Left lung (tissue), 10 donors: Measurements from ENCODE around the gene KLRK1. TPM values are rescaled to one million over a fixed set of nuclear protein-coding genes. Genes with fewer than 3 reads are reported as not detected.
"Not testable (repeated sequence)": the region's sequence is repeated elsewhere in the genome, so short reads cannot be mapped to it uniquely, and the experiment has no call there.

Experiments used
- ATAC-seq: fragments of 200-7000 bp; cut with Tn5 transposase; one replicate; pipeline ENCODE4 v1.9.1; 2020; ENCODE audit warnings: moderate library complexity
- DNase-seq, 4 donors: peaks; one replicate each; pipeline ENCODE4 v3.0.0-alpha.2; 2013 to 2020
- H3K27ac ChIP-seq, 2 donors: fragments of 200-600 bp; sonication (generic) in 1 of 2; one replicate each; pipeline versions ENCODE4 v1.5.0 to v1.8.0; 2020 to 2021
- H3K27me3 ChIP-seq, 2 donors: fragments of 200-600 bp; sonication (generic) in 1 of 2; one replicate each; pipeline versions ENCODE4 v1.5.0 to v1.8.0; 2020 to 2021
- H3K36me3 ChIP-seq, 2 donors: fragments of 200-600 bp; sonication (generic) in 1 of 2; one replicate each; pipeline versions ENCODE4 v1.5.0 to v1.8.0; 2020 to 2021
- H3K4me1 ChIP-seq, 2 donors: fragments of 200-600 bp; one replicate each; pipeline ENCODE4 v1.8.0; 2021
- H3K4me3 ChIP-seq, 2 donors: fragments of 200-600 bp; sonication (generic) in 1 of 2; one replicate each; pipeline versions ENCODE4 v1.5.0 to v1.8.0; 2020 to 2021; ENCODE audit warnings: mild to moderate bottlenecking in 1 of 2
- H3K9me3 ChIP-seq, 2 donors: fragments of 200-600 bp; sonication (generic) in 1 of 2; one replicate each; pipeline versions ENCODE4 v1.5.0 to v1.8.0; 2020 to 2021
- intact Hi-C, 2 donors: fragments of 100-400 bp; cut with DNase I; formaldehyde crosslinking; loops; one replicate each; pipeline versions ENCODE4 v1.11.2 to v1.14.2; 2022
- polyA plus RNA-seq, 6 donors: library from polyadenylated mRNA; unstranded; fragments of 120-200 nt; gene quantifications; one replicate each; pipeline ENCODE4 v1.2.1, GENCODE V29; 2013; ENCODE audit not compliant: insufficient read length in 6 of 6
- total RNA-seq, 2 donors: library from RNA; stranded (reverse); fragmentation: NEBNext Ultra II Directional; extraction: Animal tissue kit (Norgen Biotek cat#: 25700); gene quantifications; one replicate each; pipeline ENCODE4 v1.2.1, GENCODE V29; 2021
- TF ChIP-seq, protein P1 (sequence below), 2 donors: fragments of 200-600 bp; sonication (generic) in 1 of 2; IDR thresholded peaks; one replicate each; pipeline versions ENCODE4 v1.5.0 to v1.8.0; 2021; ENCODE audit warnings: antibody characterized with exemption in 2 of 2
- donor health status: DM: no; HTN: yes; CAD: no.
- donor health status: DM: no; HTN: no; CAD: no.

Gene KLRK1
- total and polyA plus RNA-seq, 8 donors, result 0.70 to 4.9 (median 2.0) TPM

DNA sequence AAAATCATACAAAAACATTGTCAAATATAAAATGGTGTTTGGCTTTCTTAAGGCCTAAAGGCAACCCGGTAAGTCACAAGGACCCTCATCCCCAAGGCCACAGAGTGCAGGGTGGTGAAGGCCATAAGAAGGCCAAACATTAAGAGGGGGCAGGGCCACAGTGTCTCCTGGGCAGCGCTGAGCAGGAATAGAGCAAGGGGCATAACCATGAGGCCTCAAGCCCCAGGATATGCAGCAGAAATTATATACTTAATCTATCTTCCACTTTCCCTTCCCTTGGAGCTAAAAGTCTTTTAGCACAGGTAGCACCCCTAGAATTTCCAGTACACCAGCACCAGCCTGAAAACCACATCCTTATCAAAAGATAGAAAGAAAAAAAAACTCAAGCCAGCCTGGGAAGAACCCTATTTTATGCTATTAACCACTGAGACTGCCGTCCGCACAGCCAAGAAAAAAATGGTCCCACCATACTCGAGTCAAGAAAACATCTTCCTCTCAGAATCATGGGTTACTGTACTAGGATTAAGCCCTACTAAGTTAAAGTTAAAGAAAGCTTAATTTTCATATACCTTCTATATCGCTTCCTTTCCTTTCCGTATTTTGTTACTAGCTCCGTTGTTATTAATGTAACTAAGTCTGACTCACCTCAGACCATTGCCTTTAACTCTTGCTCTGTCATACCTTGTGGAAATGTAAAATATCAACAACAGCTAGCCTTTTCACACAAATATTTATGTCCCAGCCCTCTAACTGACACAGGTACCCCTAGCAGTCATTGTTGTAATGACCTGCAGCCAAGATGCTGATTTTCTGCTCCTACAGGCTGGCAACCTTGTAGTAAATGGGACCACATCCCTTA lies 20.1 kb downstream of the KLRK1 start:
- TF ChIP-seq, protein P1, sequence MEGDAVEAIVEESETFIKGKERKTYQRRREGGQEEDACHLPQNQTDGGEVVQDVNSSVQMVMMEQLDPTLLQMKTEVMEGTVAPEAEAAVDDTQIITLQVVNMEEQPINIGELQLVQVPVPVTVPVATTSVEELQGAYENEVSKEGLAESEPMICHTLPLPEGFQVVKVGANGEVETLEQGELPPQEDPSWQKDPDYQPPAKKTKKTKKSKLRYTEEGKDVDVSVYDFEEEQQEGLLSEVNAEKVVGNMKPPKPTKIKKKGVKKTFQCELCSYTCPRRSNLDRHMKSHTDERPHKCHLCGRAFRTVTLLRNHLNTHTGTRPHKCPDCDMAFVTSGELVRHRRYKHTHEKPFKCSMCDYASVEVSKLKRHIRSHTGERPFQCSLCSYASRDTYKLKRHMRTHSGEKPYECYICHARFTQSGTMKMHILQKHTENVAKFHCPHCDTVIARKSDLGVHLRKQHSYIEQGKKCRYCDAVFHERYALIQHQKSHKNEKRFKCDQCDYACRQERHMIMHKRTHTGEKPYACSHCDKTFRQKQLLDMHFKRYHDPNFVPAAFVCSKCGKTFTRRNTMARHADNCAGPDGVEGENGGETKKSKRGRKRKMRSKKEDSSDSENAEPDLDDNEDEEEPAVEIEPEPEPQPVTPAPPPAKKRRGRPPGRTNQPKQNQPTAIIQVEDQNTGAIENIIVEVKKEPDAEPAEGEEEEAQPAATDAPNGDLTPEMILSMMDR (IDR thresholded peaks at IDR 0.05), result no peak
- no peaks in the 10 kb centered on the region for H3K27me3 ChIP-seq
- no peak overlapping the region for H3K4me3 ChIP-seq
- H3K36me3 ChIP-seq, result no peaks in the 10 kb centered on the region
- H3K9me3 ChIP-seq, result peaks cover 0 to 5% of the 10 kb centered on the region in 2 donors
- DNase-seq, result no peak
- no peak overlapping the region for H3K27ac ChIP-seq
- H3K4me1 ChIP-seq, result peaks cover 9 to 37% of the 10 kb centered on the region in 2 donors
- no peak for ATAC-seq
- intact Hi-C loops, result no loop called here

DNA sequence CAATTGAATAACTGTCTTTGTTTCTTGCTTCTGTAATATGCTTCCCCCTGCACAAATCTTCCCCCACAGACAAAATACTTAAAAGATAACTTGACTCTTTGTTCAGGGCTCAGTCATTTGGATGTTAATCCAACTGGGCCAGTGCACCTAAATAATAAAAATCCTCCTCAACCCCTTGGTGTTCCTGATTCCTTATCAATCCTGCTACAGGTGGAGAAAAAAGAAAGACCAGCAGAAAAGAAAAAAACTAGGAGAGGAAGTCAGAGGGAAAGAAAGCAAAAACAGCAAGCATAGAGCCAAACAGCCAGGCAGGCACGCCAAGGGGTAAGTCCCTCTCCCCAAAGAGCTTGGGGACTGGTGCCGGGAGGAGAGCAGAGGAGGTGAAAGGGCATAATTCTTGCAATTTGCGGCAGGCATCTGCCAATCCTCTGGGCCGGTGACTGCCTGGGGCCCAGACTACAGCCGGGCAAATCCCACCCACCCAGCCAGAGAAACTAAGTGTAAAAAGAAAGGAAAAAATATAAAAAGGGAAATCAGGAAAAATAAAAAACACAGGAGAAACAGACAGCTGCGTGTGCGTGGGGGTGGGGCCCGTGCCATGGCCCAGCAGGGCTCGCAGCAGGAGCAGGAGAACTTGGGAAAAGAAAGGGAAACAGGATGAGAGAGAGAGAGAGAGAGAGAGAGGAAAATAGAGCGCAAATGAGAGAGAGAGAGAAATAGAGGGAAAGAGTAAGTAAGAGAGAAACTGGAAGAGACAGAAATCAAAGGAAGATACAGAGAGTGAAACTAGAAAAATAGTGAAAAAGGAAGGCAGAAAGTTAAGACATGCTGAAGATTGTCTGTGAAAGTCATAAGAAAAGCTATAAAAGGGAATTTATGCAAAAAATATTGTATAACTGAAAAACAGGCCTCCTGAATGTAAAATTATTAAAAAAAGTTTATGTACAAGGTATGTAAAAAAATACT lies 21.4 kb downstream of the KLRK1 start:
- Histone ChIP-seq H3K4me1 (peaks cover 12 to 44% of the 10 kb centered on the region in 2 donors), H3K27ac (no peak overlapping the region), H3K36me3 (no peaks in the 10 kb centered on the region), H3K4me3 (no peak overlapping the region), H3K9me3 (peaks cover 0 to 5% of the 10 kb centered on the region in 2 donors), H3K27me3 (no peaks in the 10 kb centered on the region)
- no peak for DNase-seq
- TF ChIP-seq, protein P1 (IDR thresholded peaks at IDR 0.05), result no peak
- intact Hi-C loops, result no loop called here
- no peak for ATAC-seq

DNA sequence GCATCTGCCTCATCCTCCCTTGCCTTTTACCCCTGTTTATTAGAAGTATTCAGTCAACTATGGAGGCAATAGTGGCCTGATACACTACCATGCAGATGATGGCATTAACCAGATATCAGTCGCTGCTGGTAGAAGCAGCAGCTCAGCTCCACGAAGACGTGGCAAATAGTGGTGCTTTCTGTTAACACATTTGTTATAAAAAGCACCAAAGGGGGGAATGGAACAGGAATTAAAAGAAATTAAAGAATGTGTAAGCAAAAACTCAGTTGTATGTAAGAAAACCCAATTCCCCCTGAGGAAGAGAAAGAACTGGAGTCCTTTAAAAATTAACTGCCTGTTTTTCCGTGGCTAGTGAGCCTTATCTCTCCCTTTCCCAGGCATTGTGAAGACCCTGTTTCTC lies 22.1 kb downstream of the KLRK1 start:
- peak overlapping the region in 1 of 2 donors; percentile 99 for H3K27ac ChIP-seq
- H3K9me3 ChIP-seq, intact Hi-C loops, ATAC-seq, H3K27me3 ChIP-seq, H3K36me3 ChIP-seq, DNase-seq, H3K4me3 ChIP-seq: not testable (repeated sequence)
- H3K4me1 ChIP-seq, result peaks cover 17 to 46% of the 10 kb centered on the region in 2 donors

DNA sequence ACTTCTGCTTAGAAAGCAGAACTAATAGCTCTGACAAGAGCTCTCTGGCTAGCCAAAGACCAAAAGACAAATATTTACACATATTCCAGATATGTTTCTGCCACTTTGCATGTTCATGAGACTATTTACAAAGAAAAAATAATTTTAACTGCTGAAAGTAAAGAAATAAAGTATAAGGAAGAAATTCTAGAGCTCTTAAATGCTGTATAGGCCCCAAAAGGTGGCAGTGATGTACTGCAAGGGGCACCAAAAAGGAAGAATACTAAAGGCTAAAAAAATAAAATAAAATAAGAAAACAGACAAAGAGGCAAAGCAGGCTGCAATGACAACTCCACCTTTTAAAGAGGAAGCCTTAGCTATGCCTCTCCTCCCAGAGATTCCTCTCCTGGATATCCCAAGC lies 23.0 kb downstream of the KLRK1 start:
- H3K27ac ChIP-seq, result peak overlapping the region; percentile 26 to 99
- DNase-seq, result peak in 1 of 4 donors; percentile 64
- H3K27me3 ChIP-seq, result no peaks in the 10 kb centered on the region
- no peaks in the 10 kb centered on the region for H3K36me3 ChIP-seq
- H3K4me3 ChIP-seq, result no peak overlapping the region
- peaks cover 0 to 5% of the 10 kb centered on the region in 2 donors for H3K9me3 ChIP-seq
- TF ChIP-seq, protein P1 (IDR thresholded peaks at IDR 0.05), result no peak
- peaks cover 17 to 38% of the 10 kb centered on the region in 2 donors for H3K4me1 ChIP-seq
- intact Hi-C loops, result no loop called here
- ATAC-seq, result peak; percentile 10

DNA sequence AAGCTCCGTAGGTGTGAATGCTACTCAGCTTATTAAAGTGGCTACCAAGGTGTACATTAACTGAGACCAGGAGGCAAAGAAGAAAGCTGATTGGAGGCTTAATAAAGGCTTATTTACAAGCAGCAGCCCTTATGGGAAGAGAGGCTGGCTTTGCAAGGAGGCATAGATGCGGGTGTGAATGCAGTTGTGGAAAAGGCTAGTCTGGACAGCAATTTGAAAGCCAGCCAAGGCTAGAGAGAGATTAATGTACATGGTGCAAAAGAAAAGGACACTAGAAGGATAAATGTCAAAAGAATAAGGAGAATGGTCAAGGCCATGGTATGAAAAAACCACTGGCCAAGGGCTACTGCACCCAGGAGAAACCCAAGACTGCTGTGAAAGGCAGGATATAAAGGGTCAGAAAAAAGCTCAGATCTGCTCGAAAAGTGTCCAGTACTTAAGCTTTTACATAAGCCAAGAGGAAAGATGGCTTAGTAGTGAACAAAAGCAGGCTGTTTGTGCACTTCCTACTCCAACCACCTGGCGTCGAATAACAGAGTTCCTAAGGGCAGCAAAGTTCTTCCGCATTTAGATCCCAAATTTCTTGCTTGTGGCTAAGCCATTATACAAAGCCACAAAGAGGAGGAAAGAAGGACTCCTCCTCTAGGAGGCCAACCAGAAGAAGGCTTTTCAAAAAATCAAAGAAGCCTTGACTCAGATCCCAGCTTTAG lies 24.0 kb downstream of the KLRK1 start:
- Histone ChIP-seq H3K27me3 (no peaks in the 10 kb centered on the region), H3K36me3 (no peaks in the 10 kb centered on the region), H3K4me1 (peaks cover 17 to 33% of the 10 kb centered on the region in 2 donors), H3K27ac (peak overlapping the region; percentile 92 to 99), H3K4me3 (peak overlapping the region in 1 of 2 donors; percentile 68), H3K9me3 (peaks cover 0 to 5% of the 10 kb centered on the region in 2 donors)
- intact Hi-C loops, result no loop called here
- TF ChIP-seq, protein P1 (IDR thresholded peaks at IDR 0.05), result peak; percentile 19 to 38
- ATAC-seq, result peak; percentile 2
- no peak for DNase-seq
